Lower leg skin (tissue), 3 donors: ENCODE measurements around the gene NCF2.

ENCODE experiments used
- POLR2A ChIP-seq, 2 donors: fragments of 450-650 bp; IDR thresholded peaks; one replicate each; pipeline ENCODE4 v1.6.1; 2016 to 2017; ENCODE audit warnings: antibody characterized with exemption in 2 of 2, mild to moderate bottlenecking in 1 of 2, moderate library complexity in 1 of 2
- TF ChIP-seq, protein P1 (sequence below), 3 donors: fragments of 450-650 bp; IDR thresholded peaks; one replicate each; pipeline ENCODE4 v1.5.1; 2016; ENCODE audit warnings: antibody characterized with exemption in 3 of 3, mild to moderate bottlenecking in 3 of 3, moderate library complexity in 2 of 3

DNA sequence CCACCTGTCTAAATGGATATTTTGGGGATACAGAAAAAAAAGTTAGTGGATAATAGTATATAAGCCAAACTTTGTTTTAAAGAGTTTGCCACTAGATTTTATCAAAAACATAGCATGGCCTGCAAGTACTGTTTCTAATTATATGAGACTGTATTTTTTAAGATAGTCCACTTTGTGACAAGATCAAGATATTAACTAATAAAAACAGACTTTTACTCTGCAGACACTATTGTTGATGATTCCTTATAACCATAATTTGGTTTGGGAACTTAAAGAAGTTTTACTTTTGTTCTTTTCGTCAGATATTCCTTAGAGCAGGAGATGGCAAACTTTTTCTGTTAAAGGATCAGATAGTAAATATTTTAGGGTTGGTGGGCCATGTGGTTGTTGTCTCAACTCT lies 81.6 kb downstream of the NCF2 start:
- TF ChIP-seq, protein P1, sequence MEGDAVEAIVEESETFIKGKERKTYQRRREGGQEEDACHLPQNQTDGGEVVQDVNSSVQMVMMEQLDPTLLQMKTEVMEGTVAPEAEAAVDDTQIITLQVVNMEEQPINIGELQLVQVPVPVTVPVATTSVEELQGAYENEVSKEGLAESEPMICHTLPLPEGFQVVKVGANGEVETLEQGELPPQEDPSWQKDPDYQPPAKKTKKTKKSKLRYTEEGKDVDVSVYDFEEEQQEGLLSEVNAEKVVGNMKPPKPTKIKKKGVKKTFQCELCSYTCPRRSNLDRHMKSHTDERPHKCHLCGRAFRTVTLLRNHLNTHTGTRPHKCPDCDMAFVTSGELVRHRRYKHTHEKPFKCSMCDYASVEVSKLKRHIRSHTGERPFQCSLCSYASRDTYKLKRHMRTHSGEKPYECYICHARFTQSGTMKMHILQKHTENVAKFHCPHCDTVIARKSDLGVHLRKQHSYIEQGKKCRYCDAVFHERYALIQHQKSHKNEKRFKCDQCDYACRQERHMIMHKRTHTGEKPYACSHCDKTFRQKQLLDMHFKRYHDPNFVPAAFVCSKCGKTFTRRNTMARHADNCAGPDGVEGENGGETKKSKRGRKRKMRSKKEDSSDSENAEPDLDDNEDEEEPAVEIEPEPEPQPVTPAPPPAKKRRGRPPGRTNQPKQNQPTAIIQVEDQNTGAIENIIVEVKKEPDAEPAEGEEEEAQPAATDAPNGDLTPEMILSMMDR (IDR thresholded peaks at IDR 0.05): no peak
- no peak for TF ChIP-seq POLR2A (IDR thresholded peaks at IDR 0.05)
